ENCODE results near the gene PTPRN2.
"Not testable (repeated sequence)": the region's sequence is repeated elsewhere in the genome, so short reads cannot be mapped to it uniquely, and the experiment has no call there.

Gene PTPRN2

GRCh38 chr7:157928808-157929425, 658.7 kb downstream of the PTPRN2 start:
- DNase-seq = no peak

GRCh38 chr7:157928171-157928794, 659.3 kb downstream of the PTPRN2 start:
- DNase-seq = no peak

- no peak for DNase-seq
Measured at GRCh38 chr7:157927313-157927925, 660.2 kb downstream of the PTPRN2 start.

GRCh38 chr7:157926521-157927150, 661.0 kb downstream of the PTPRN2 start:
- peak; percentile 8 for DNase-seq

DNA sequence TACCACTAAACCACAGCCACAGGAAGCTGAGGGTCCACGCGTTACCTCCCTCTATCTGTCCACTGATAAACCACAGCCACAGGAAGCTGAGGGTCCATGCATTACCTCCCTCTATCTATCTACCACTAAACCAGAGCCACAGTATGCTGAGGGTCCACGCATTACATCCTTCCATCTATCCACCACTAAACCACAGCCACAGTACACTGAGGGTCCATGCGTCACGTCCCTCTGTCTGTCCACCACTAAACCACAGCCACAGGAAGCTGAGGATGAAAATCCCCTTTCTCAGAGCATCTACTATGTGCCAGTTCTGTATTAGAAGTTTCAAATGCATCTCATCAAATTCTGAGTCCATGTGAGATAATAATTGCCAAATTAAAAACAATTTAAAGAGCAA, 661.5 kb downstream of the PTPRN2 start:
- no peak for DNase-seq

GRCh38 chr7:157925383-157925875, 662.2 kb downstream of the PTPRN2 start:
- DNase-seq = no peak

- DNase-seq = no peak
Measured at GRCh38 chr7:157923903-157924630, 663.6 kb downstream of the PTPRN2 start.

DNA sequence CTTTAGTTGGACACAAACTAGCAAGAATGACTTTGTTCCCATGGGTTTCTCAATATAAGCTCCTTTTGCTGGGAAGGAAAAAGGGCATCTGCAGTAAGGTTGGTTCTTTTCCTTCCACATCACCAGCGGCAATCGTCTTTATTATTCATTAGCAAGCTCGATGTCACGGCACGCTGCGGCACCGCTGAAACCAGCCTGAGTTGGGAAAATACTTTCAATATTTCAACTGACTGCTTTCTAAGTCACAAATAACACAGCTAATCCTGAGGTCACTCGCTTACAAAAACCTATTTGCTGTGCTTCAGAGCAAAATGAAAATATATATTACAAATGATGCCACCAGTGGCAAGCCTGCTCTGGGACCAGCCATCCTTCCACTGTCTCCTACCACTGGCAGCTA, 665.0 kb downstream of the PTPRN2 start:
- no peak for DNase-seq

DNA sequence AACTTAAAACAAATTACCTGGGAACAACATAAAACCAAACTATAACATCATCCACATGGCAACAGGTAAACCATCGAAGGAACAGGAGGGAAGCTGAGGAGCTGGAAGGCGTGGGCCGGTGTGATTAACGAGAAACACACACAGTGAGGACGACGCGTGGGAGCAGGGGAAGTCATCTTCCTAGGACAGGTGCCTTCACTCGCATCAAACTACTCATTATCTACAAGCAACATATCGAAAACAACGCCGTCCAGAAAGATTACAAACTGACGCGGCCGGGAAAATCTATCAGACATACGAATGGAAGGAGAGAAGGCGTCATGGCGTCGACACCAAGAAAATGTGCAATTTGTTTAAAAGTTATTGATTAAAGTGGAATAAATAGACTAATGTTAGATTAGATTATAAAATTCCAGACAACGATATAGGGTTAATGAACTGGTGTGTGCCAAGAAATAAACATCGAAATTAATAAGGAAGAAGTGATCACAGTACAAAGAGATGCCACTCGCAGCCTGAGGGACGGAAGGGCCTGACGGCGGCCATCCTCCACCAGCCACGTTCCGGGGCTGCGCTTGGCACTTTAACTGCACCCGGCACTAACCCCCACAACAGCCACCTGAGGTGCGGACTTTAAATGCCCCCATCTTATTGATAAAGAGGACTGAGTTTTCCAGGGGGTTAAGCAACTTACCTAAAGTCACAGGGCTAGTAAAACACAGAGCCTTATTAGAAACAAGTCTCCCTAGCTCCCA, 669.1 kb downstream of the PTPRN2 start:
- DNase-seq = no peak

GRCh38 chr7:157916946-157917640, 670.5 kb downstream of the PTPRN2 start:
- DNase-seq = no peak

DNA sequence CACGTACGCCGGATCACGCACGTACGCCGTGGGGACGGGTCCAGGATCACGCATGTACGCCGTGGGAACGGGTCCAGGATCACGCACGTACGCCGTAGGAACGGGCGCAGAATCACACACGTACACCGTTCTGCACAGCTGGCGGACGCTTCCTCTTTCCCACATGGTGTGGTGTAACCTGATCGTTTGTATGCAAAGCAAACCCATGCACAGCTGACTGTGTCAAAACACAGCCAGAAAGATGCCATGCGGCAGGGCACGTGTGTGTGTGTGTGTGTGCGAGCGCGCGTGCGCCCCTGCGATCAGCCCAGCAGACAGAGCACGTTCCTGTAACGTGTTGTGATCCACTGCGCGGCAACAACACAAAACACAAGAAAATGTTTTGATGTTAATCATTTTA, 677.2 kb downstream of the PTPRN2 start:
- no peak for DNase-seq

DNA sequence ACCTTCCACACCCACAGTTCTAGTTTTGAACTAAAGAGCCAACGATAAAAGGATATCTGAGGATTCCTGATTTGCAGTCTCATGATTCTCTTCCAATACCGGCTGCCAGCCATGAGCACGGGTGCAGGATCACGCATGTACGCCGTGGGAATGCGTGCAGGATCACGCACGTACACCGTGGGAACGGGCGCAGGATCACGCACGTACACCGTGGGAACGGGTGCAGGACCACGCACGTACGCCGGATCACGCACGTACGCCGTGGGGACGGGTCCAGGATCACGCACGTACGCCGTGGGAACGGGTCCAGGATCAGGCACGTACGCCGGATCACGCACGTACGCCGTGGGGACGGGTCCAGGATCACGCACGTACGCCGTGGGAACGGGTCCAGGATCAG, 677.6 kb downstream of the PTPRN2 start:
- not testable (repeated sequence) for DNase-seq

GRCh38 chr7:157909370-157909769, 678.3 kb downstream of the PTPRN2 start:
- DNase-seq = no peak

DNA sequence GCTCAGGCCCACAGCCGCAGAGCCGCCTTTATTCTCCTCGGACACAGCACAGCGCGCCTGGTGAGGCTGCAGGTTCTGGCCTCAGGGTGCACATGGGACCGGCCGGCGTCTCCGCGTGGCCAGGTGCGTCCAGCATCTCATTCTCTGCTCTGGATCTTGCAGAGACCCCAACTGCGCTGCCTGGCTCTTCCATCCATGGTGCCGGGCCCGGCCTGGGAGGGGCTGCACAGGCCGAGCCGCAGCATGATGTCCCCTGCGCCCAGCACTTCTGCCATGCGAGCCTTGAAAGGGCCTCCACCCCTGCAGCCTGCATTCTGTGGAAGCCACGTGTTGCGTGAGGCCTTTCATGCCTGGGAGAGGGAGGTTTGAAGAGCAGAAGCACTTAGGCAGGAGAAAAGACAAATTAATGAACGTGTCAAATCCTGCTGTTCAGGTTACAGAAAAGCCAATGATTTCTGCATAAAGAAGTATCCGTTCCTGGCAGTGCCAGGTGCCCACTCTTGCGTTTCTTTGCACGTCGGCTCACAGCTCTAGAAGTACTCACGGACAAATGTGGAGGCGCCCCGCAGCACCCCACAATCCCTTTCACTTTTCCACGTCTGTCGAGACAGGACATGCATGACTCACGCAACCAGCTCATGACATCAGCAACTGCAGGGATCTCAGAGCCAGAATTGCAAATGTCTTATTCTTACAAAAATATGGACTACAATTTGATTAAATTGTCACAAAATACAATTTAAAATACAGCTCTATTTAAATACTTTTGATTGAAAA, 679.4 kb downstream of the PTPRN2 start:
- DNase-seq = no peak

DNA sequence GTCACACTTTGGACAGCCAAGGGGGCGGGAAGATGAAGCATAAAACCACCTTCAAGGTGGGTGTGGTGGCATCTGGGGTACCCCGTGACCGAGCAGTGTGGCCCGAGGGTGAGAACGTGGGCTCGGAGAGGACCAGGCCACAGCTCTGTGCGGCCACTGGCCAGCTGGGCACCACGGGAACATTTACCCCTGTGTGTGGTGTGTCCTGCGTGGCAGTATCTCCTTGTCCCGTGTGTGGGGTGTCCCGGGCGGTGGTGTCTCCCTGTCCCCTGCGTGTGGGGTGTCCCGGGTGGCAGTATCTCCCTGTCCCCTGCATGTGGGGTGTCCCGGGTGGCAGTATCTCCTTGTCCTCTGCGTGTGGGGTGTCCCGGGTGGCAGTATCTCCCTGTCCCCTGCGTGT, 680.5 kb downstream of the PTPRN2 start:
- DNase-seq = no peak

GRCh38 chr7:157906583-157906982, 681.0 kb downstream of the PTPRN2 start:
- DNase-seq = no peak

DNA sequence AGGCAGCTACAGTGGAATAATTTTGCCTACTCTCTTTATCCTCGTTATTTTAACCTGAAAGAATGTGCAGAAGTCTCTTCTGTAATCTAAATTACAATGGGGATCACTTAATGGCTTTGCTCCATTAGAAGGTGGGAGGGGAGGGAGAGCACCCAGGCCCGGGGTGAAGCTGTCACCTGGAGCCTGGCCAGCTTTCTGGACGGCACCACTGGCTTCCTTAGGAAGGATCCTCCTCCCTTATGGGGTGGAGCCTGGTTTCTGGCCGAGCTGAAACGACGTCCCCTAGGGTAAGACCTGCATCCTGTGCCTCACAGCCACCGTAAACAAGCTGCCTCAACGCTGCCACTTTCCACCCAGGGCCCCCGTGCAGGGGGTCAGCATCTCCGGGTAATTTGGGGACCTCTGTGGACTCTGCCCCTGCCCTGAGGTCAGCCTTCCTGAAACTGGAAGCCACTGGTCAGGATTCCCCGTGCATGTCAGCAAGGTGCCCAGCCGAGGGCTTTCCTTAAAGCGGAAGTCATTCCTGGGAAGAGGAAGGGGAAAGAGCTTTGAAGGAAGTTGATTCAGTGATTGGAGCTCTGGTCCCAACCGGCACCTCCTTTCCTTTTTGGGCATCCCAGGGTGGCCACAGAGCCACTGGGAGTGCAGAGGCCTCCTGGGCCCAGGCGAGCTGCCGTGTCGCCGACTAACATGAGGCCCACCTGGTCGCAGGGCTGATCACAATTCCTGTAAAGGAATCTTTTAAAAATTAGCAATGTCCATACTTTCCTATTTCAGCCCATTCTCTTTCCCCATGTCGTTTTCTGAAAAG, 681.8 kb downstream of the PTPRN2 start:
- no peak for DNase-seq

DNA sequence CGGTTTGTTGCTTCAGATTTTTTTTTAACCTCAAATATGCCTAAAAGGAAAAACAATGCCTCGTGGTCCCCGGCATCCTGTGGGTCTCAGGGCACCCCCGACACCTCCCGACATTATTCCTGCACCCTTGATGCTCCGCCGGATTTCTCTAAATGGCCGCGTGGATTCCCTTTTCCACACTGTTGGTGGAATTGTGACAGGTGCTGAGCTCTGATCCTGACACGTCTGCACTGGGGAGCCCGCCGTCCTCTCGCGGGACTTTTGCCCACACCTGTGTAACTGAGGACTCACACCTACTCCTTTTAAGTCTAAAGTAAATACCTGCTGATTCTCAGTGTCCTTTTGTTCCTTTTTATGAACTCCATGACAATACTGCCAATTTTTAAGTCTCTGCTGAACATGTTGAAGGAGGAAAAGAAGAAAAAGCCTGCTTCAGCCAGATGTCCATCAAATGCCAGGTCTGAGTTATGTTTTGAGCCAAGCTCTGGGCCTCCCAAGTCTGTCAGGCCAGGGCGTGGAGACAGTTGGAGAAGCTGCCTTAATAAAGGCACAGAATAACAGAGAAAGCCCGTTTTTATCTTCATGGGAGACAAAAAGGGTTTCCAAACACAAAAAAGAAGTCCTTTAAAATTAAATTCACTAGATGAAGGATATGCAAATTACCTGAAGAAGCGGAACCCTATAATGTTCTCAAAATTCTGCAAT, 682.6 kb downstream of the PTPRN2 start:
- DNase-seq = no peak

- DNase-seq = no peak
Measured at GRCh38 chr7:157904211-157904865, 683.3 kb downstream of the PTPRN2 start.
